ENCODE measurements around the gene RFT1. TPM values are rescaled to one million over a fixed set of nuclear protein-coding genes. Genes with fewer than 3 reads are reported as not detected.

The RFT1 gene
- total RNA-seq, 2 experiments from 2014 or later, result 49.3 to 50.7 TPM

- Mint-ChIP-seq H3K4me3 (no peak overlapping the region), H3K27me3 (no peaks in the 10 kb centered on the region), H3K27ac (peak overlapping the region; percentile 51), H3K4me1 (peaks cover 69% of the 10 kb centered on the region), H3K36me3 (peaks cover 52% of the 10 kb centered on the region), H3K9me3 (peaks cover 3% of the 10 kb centered on the region)
- DNase-seq, result no peak
Observed at GRCh38 chr3:53104762-53105161, 25.5 kb downstream of the RFT1 start.

- Mint-ChIP-seq H3K27ac (peak overlapping the region; percentile 26), H3K4me1 (peaks cover 59% of the 10 kb centered on the region), H3K27me3 (no peaks in the 10 kb centered on the region), H3K36me3 (peaks cover 45% of the 10 kb centered on the region), H3K4me3 (no peak overlapping the region), H3K9me3 (no peaks in the 10 kb centered on the region)
- no peak for DNase-seq
Observed at GRCh38 chr3:53103397-53104296, 26.6 kb downstream of the RFT1 start.

GRCh38 chr3:53102601-53103147 is 27.6 kb downstream of the RFT1 start:
- peak; percentile 56 for DNase-seq
- H3K4me1 Mint-ChIP-seq, result peaks cover 54% of the 10 kb centered on the region
- H3K9me3 Mint-ChIP-seq, result no peaks in the 10 kb centered on the region
- peak overlapping the region; percentile 52 for H3K4me3 Mint-ChIP-seq
- H3K36me3 Mint-ChIP-seq, result peaks cover 39% of the 10 kb centered on the region
- H3K27ac Mint-ChIP-seq, result peak overlapping the region; percentile 90
- no peaks in the 10 kb centered on the region for H3K27me3 Mint-ChIP-seq

- H3K4me3 Mint-ChIP-seq, result peak overlapping the region; percentile 52
- no peaks in the 10 kb centered on the region for H3K9me3 Mint-ChIP-seq
- no peaks in the 10 kb centered on the region for H3K27me3 Mint-ChIP-seq
- peaks cover 37% of the 10 kb centered on the region for H3K36me3 Mint-ChIP-seq
- no peak for DNase-seq
- peaks cover 55% of the 10 kb centered on the region for H3K4me1 Mint-ChIP-seq
- peak overlapping the region; percentile 90 for H3K27ac Mint-ChIP-seq
Observed at GRCh38 chr3:53101956-53102355, 28.3 kb downstream of the RFT1 start.

GRCh38 chr3:53100818-53101466 is 29.3 kb downstream of the RFT1 start:
- no peaks in the 10 kb centered on the region for H3K27me3 Mint-ChIP-seq
- peak overlapping the region; percentile 90 for H3K27ac Mint-ChIP-seq
- peaks cover 40% of the 10 kb centered on the region for H3K36me3 Mint-ChIP-seq
- H3K4me1 Mint-ChIP-seq, result peaks cover 55% of the 10 kb centered on the region
- peak overlapping the region; percentile 4 for H3K4me3 Mint-ChIP-seq
- no peaks in the 10 kb centered on the region for H3K9me3 Mint-ChIP-seq
- no peak for DNase-seq

- Mint-ChIP-seq H3K27ac (peak overlapping the region; percentile 34), H3K9me3 (no peaks in the 10 kb centered on the region), H3K4me1 (peaks cover 30% of the 10 kb centered on the region), H3K36me3 (peaks cover 23% of the 10 kb centered on the region), H3K27me3 (no peaks in the 10 kb centered on the region), H3K4me3 (no peak overlapping the region)
- DNase-seq, result no peak
Observed at GRCh38 chr3:53097887-53098286, 32.3 kb downstream of the RFT1 start.

GRCh38 chr3:53092942-53093341 is 37.3 kb downstream of the RFT1 start:
- Mint-ChIP-seq H3K9me3 (no peaks in the 10 kb centered on the region), H3K27ac (no peak overlapping the region), H3K4me1 (peaks cover 5% of the 10 kb centered on the region), H3K4me3 (no peak overlapping the region), H3K36me3 (peaks cover 7% of the 10 kb centered on the region), H3K27me3 (no peaks in the 10 kb centered on the region)
- no peak for DNase-seq

- H3K4me1 Mint-ChIP-seq, result no peaks in the 10 kb centered on the region
- H3K36me3 Mint-ChIP-seq, result peaks cover 7% of the 10 kb centered on the region
- H3K4me3 Mint-ChIP-seq, result no peak overlapping the region
- H3K9me3 Mint-ChIP-seq, result no peaks in the 10 kb centered on the region
- no peak overlapping the region for H3K27ac Mint-ChIP-seq
- no peak for DNase-seq
- no peaks in the 10 kb centered on the region for H3K27me3 Mint-ChIP-seq
Observed at GRCh38 chr3:53092216-53092615, 38.0 kb downstream of the RFT1 start.

GRCh38 chr3:53091011-53091410 is 39.2 kb downstream of the RFT1 start:
- H3K4me1 Mint-ChIP-seq, result no peaks in the 10 kb centered on the region
- H3K27ac Mint-ChIP-seq, result no peak overlapping the region
- peaks cover 6% of the 10 kb centered on the region for H3K36me3 Mint-ChIP-seq
- DNase-seq, result no peak
- H3K9me3 Mint-ChIP-seq, result no peaks in the 10 kb centered on the region
- no peaks in the 10 kb centered on the region for H3K27me3 Mint-ChIP-seq
- no peak overlapping the region for H3K4me3 Mint-ChIP-seq

- Mint-ChIP-seq H3K27me3 (no peaks in the 10 kb centered on the region), H3K4me1 (no peaks in the 10 kb centered on the region), H3K9me3 (no peaks in the 10 kb centered on the region), H3K27ac (no peak overlapping the region), H3K36me3 (peaks cover 3% of the 10 kb centered on the region), H3K4me3 (no peak overlapping the region)
- no peak for DNase-seq
Observed at GRCh38 chr3:53089511-53089910, 40.7 kb downstream of the RFT1 start.

- Mint-ChIP-seq H3K36me3 (no peaks in the 10 kb centered on the region), H3K4me1 (no peaks in the 10 kb centered on the region), H3K27ac (no peak overlapping the region), H3K4me3 (no peak overlapping the region), H3K9me3 (no peaks in the 10 kb centered on the region), H3K27me3 (no peaks in the 10 kb centered on the region)
- DNase-seq, result no peak
Observed at GRCh38 chr3:53085476-53085875, 44.8 kb downstream of the RFT1 start.

GRCh38 chr3:53084310-53085001 is 45.8 kb downstream of the RFT1 start:
- H3K9me3 Mint-ChIP-seq, result no peaks in the 10 kb centered on the region
- no peak for DNase-seq
- no peaks in the 10 kb centered on the region for H3K4me1 Mint-ChIP-seq
- no peak overlapping the region for H3K27ac Mint-ChIP-seq
- H3K4me3 Mint-ChIP-seq, result no peak overlapping the region
- no peaks in the 10 kb centered on the region for H3K36me3 Mint-ChIP-seq
- no peaks in the 10 kb centered on the region for H3K27me3 Mint-ChIP-seq

GRCh38 chr3:53083949-53084309 is 46.3 kb downstream of the RFT1 start:
- Mint-ChIP-seq H3K9me3 (no peaks in the 10 kb centered on the region), H3K36me3 (no peaks in the 10 kb centered on the region), H3K27me3 (no peaks in the 10 kb centered on the region), H3K4me3 (no peak overlapping the region), H3K27ac (no peak overlapping the region), H3K4me1 (no peaks in the 10 kb centered on the region)
- DNase-seq, result no peak

GRCh38 chr3:53083521-53083920 is 46.7 kb downstream of the RFT1 start:
- DNase-seq, result no peak
- Mint-ChIP-seq H3K4me3 (no peak overlapping the region), H3K4me1 (no peaks in the 10 kb centered on the region), H3K9me3 (no peaks in the 10 kb centered on the region), H3K36me3 (no peaks in the 10 kb centered on the region), H3K27ac (no peak overlapping the region), H3K27me3 (no peaks in the 10 kb centered on the region)

GRCh38 chr3:53082736-53083135 is 47.5 kb downstream of the RFT1 start:
- no peak for DNase-seq
- no peaks in the 10 kb centered on the region for H3K9me3 Mint-ChIP-seq
- H3K4me3 Mint-ChIP-seq, result no peak overlapping the region
- no peaks in the 10 kb centered on the region for H3K4me1 Mint-ChIP-seq
- no peaks in the 10 kb centered on the region for H3K27me3 Mint-ChIP-seq
- no peaks in the 10 kb centered on the region for H3K36me3 Mint-ChIP-seq
- no peak overlapping the region for H3K27ac Mint-ChIP-seq
